ENCODE measurements around the gene FRAS1.
"Not testable (repeated sequence)": the region's sequence is repeated elsewhere in the genome, so short reads cannot be mapped to it uniquely, and the experiment has no call there.

FRAS1 gene

DNA sequence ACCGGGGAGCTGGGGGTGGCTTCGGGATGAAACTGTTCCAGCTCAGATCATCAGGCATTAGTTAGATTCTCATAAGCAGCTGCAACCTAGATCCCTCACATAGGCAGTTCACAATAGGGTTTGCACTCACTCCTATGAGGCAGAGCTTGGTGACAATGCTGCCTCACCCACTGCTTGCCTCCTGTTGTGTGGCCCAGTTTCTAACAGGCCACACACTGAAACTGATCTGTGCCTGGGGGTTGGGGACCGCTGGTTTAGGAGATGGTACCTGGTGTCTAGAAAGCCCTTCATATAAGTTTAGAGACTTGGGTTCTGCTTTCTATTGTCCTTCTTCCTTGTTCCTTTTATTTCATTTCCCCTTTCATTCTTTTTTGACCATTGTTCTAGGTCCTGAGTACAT lies 234.2 kb downstream of the FRAS1 start:
- DNase-seq (ENCODE audit: low read depth in 2 of 2): no peak

DNA sequence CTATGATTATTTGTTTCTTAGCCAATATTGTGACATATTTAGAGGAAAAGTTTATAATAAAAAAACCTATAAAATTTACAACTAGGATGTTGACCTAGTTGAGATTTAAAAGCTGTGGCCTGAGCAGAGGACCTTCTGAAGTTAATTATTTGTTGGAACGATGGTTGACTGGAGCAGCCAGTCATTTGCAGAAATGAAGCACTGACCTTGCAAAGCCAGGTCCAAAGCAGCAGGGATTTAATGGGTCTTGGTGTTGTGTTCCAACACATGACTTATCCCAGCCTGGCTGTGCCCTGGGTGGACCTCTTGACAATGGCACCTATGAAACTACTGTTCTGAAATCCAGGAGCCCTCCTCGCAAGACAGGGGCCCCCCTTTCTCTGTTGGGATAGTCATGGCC lies 235.2 kb downstream of the FRAS1 start:
- no peak for DNase-seq (ENCODE audit: low read depth in 2 of 2)

- no peak for DNase-seq (ENCODE audit: low read depth in 2 of 2)
These were observed 235.7 kb downstream of the FRAS1 start for GRCh38 chr4:78292856-78293255.

- no peak for DNase-seq (ENCODE audit: low read depth in 2 of 2)
These were observed 236.2 kb downstream of the FRAS1 start for GRCh38 chr4:78293348-78293747.

GRCh38 chr4:78293821-78294301 lies 236.7 kb downstream of the FRAS1 start:
- no peak for DNase-seq (ENCODE audit: low read depth in 2 of 2)

- no peak for DNase-seq (ENCODE audit: low read depth in 2 of 2)
These were observed 239.1 kb downstream of the FRAS1 start for GRCh38 chr4:78296261-78296660.

- no peak for DNase-seq (ENCODE audit: low read depth in 2 of 2)
These were observed 240.1 kb downstream of the FRAS1 start for GRCh38 chr4:78297116-78297800.

DNA sequence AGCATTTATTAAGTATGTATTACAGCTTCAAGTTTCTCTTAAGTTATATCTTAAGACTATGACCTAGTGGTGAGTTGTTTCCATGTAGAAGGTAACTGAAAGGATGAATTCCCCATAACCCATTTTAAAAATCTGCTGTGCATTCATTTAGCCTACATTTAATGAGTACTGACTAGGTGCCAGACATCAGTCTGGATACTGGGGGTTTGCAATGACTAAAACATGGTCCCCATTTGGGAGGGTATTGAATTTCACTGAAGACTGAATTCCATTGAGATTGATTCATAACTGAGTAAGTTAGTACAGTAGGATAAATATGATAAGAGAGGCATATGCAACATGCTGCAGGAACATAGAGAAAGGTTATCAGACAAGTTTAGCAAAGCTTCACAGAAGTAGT lies 241.5 kb downstream of the FRAS1 start:
- no peak for DNase-seq (ENCODE audit: low read depth in 2 of 2)

GRCh38 chr4:78299565-78299972 lies 242.4 kb downstream of the FRAS1 start:
- no peak for DNase-seq (ENCODE audit: low read depth in 2 of 2)

- DNase-seq (ENCODE audit: low read depth in 2 of 2): not testable (repeated sequence)
These were observed 250.1 kb downstream of the FRAS1 start for GRCh38 chr4:78307263-78307662.

DNA sequence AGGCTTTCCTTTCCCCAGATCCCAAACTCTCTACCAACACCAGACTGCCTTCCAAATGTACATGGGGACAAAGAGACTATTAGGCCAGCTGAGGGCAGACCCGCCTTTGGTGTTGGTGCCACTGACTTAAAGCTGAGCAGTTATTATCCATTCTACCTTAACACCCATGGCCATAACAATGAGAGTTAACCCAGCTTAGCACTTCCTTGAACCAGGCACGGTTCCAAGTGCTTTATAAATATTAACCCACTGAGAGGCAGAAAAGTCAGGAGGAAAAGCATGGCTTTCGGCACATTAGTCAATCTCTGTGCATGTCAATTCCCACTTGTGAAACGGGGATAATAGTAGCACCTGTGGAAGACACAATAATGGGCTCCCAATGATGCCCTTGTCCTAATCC lies 251.4 kb downstream of the FRAS1 start:
- no peak for DNase-seq (ENCODE audit: low read depth in 2 of 2)

GRCh38 chr4:78309352-78309751 lies 252.2 kb downstream of the FRAS1 start:
- DNase-seq (ENCODE audit: low read depth in 2 of 2): no peak

- DNase-seq (ENCODE audit: low read depth in 2 of 2): no peak
These were observed 253.1 kb downstream of the FRAS1 start for GRCh38 chr4:78310007-78310739.

- no peak for DNase-seq (ENCODE audit: low read depth in 2 of 2)
These were observed 253.6 kb downstream of the FRAS1 start for GRCh38 chr4:78310740-78311115.

DNA sequence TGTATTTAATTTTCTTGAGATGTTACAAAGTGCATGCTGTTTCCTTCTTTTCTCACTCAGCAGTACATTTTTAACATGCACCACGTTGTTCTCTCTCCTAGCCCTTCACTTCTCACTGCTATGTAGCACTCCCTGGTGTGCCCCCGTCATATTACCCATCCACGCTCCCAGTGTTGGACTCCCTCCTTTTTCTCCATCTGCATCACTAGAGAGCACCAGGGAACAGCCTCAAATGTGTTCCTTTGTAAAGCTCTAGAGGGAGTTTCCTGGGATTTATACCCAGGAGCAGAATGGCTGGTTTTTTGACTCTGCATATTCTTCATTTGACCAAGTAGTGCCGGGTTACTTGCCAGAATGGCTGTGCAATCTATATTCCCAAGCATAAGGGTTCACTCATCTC lies 254.2 kb downstream of the FRAS1 start:
- DNase-seq (ENCODE audit: low read depth in 2 of 2): no peak

- no peak for DNase-seq (ENCODE audit: low read depth in 2 of 2)
These were observed 256.0 kb downstream of the FRAS1 start for GRCh38 chr4:78312989-78313753.

- DNase-seq (ENCODE audit: low read depth in 2 of 2): no peak
These were observed 256.6 kb downstream of the FRAS1 start for GRCh38 chr4:78313754-78314120.

DNA sequence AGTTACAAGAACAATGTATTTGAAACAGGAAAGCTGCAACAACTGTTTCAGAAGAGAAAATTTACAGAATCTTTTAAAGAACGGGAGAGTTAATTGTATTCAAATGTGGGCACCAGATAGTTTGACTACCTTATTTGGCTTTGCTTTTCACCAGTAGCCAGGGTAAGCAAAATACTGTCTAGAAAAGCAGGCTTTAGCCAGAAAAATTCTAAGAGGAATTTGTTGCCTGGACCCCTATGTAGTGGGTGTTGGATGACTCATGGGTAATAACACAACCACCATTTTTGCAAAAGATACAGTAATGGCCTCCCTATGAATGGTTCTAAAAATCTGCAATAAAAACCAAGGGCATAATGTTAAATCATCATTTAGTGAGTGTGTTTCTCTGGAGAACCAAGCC lies 261.0 kb downstream of the FRAS1 start:
- no peak for DNase-seq (ENCODE audit: low read depth in 2 of 2)

DNA sequence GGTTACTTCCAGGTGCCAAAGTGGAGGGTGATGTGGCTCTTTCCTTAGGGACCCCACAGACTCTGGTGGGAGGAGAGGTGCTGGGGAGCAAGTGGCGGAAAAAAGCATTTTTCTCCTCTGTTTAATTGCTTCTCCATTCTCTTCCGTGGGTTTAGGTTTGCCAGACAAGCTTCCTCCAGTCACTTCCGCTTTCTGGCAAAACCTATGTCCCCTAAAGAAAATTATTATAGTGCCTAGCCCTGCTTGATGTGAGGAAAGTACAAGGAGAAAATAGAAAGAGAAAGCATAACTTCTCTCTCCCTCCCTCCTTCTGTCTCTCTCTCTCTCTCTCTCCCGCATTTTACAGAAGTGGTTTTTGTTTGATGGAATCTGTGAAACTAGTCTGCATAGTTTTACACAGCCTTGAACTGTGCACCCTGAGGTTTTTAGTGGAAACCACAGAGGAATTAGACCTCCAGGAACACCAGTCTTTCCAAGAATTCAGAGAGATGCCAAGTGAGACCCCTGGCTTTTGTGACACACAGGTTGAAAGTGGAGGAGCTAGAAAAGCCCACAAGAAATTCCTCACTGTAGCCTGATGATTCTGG lies 263.3 kb downstream of the FRAS1 start:
- DNase-seq (ENCODE audit: low read depth in 2 of 2): no peak

DNA sequence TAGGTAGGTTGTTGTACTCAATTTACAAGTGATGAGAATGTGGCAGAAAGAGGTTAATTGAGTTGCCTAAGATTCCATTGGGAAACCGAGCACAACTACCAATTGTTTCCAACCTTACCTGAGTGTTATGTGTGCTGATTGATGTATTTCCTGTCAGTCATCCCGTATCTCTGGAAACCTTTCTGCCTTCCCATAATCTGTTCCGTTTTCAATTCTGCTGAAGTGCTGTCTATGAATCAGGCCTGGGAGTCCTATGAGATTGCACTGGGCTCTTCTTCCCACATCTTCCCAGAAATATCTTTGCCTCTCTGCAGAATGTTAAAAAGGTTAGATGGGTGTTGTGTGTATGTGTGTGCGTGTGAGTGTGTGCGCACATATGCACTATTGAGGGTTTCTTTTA lies 264.9 kb downstream of the FRAS1 start:
- no peak for DNase-seq (ENCODE audit: low read depth in 2 of 2)

GRCh38 chr4:78323439-78323838 lies 266.3 kb downstream of the FRAS1 start:
- no peak for DNase-seq (ENCODE audit: low read depth in 2 of 2)

DNA sequence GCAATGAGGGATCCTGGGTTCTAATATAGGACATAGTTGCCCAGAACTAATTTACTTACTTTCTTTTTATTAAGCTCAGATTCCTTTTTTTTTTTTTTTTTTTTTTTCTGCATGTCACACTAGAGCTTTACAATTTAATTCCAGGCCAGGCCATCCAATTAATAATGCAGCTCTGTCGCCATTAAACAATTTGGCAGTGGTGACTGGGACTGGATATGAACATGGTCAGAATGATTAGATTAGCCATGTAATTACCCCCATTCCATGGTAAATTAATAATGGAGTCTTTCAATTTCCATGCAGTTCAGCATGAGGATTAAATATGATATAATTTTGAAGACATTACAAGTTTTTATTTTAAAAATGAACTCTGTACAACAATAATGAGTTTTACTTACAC lies 267.5 kb downstream of the FRAS1 start:
- DNase-seq (ENCODE audit: low read depth in 2 of 2): no peak

Data from stimulated activated CD4-positive, alpha-beta T cell treated with anti-CD3 and anti-CD28 coated beads, Interleukin-1b, Interleukin-23, amount 100 ng/mL, for 4 hours (primary cell).